GM12801 (cell line): ENCODE results near the gene SKIC8.

Source experiments
- CTCF ChIP-seq: IDR thresholded peaks from one replicate; pipeline ENCODE4 v1.5.1; 2011; ENCODE audit warnings: control low read depth; ENCODE audit not compliant: insufficient read length; ENCODE audit errors: extremely low read depth

SKIC8 gene

GRCh38 chr15:78325092-78325843 lies 25.9 kb upstream of the SKIC8 start:
- TF ChIP-seq CTCF: no peak

GRCh38 chr15:78324144-78324543 lies 24.7 kb upstream of the SKIC8 start:
- no peak for TF ChIP-seq CTCF

- TF ChIP-seq CTCF: no peak
Observed at GRCh38 chr15:78323693-78324092, 24.3 kb upstream of the SKIC8 start.

GRCh38 chr15:78322724-78323521 lies 23.5 kb upstream of the SKIC8 start:
- no peak for TF ChIP-seq CTCF

GRCh38 chr15:78322243-78322642 lies 22.8 kb upstream of the SKIC8 start:
- TF ChIP-seq CTCF: no peak

GRCh38 chr15:78321786-78322185 lies 22.4 kb upstream of the SKIC8 start:
- TF ChIP-seq CTCF: no peak

- no peak for TF ChIP-seq CTCF
Observed at GRCh38 chr15:78321041-78321570, 21.7 kb upstream of the SKIC8 start.
